NCI-H2107 (cell line): Measurements from ENCODE around the gene TEX36.
"Not testable (repeated sequence)": the region's sequence is repeated elsewhere in the genome, so short reads cannot be mapped to it uniquely, and the experiment has no call there.

ENCODE experiments used
- DNase-seq: peaks from one replicate; lab custom pipeline; 2025; lab: John Stamatoyannopoulos, UW

The TEX36 gene

GRCh38 chr10:125692196-125692595, 9.2 kb upstream of the TEX36 start:
- DNase-seq, result no peak

- no peak for DNase-seq
Observed at GRCh38 chr10:125691160-125691981, 8.4 kb upstream of the TEX36 start.

- no peak for DNase-seq
Observed at GRCh38 chr10:125689955-125690569, 7.1 kb upstream of the TEX36 start.

DNA sequence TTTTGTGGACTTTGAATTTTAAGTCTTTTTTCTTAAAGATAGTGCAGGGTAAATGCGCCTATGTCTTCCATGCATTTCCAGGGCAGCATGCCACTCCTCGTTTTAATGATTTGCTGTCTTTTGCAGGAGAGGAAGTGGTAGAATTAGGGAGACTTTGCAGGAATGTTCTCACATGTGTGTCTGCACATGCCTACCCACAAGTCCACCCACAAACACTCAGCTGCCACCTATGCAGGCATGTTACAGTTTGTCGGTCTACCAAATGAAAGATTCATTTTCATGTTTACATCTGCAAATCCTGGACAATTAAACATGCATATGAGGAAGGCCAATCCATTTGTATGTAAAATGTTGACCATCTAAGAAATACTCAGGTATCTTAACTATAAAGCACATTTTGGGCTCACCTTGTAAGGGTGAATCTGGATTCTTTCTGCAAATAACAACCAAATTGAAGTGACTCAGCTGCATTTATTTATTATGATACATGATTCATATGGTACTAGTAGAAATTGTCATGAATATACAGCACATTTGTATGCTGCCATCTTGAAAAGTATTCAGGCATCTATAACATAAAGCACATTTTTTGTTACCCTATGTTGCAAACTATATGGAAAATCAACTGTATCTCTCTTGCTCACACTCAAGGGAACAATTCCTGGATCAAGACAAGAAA, 4.7 kb upstream of the TEX36 start:
- DNase-seq, result no peak

DNA sequence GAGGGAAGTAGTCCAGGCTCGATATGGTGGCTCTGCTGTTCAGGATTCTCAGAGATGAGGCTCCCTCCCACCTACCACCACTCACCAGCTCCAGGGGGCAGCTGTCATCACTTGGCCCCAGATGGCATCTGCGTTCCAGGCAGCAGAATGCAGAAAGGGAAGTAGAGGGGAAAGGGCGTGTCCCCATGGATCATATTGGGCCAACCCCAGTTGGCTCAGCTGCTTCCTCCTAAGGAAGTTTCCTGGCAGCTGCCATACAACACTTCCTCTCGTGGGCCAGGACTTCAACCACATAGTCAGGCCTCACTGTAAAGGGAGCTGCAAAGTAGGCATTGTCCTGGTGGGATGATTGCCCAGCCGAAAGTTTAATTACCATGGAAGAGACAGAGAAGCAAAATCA, 1.6 kb upstream of the TEX36 start:
- DNase-seq, result no peak

GRCh38 chr10:125683821-125684220, 858 bp upstream of the TEX36 start:
- no peak for DNase-seq

DNA sequence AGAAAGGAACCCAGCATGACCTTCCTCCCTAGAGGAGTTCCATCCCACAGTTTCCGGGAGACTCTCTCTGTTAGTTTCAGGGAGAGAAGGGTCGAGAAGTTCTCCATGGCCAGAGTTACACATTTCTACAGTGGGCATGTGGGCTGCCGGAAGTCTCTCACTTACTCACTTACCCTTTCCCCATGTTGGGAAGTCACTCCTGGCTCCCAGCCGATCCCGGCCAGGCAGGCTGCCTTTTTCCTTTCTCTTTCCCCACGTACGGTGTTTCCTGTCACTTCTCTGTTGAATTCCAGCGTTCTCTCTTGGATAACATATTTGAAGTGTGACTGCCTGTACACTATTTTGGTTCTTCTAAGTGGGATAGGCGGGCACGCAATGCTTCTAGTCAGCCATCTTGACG, 3.5 kb downstream of the TEX36 start:
- DNase-seq, result no peak

DNA sequence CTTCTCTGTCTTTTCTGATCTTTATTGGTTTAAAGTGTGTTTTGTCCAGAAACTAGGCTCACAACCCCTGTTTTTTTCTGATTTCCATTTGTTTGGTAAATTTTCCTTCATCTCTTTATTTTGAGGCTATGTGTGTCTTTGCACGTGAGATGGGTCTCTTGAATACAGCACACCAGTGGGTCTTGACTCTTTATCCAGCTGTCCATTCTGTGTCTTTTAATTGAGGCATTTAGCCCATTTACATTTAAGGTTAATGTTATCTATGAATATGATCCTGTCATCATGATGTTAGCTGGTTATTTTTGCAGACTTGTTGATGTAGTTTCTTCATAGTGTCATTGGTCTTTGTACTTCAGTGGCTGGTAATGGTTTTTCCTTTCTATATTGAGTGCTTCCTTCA, 10.1 kb downstream of the TEX36 start:
- no peak for DNase-seq

DNA sequence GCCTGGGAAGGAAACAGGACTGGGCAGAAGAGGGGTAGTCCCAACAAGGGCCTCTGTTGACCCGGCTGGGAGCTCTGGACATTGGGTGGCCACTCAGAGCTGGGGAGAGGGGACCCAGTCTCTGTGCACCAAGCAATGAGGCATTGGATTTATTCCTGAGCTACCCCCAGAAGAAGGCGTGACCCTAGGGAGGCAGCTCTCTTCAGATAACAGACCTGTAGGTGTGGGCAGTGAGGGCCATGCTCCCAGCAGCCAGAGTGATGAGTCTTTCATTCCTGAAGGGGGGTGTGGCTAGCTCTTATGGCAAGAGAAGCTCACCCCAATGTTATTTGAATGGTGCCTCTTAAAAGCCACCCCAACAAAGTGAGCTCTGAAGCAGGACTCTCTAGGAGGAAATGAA, 20.4 kb downstream of the TEX36 start:
- no peak for DNase-seq

- no peak for DNase-seq
Observed at GRCh38 chr10:125661941-125662515, 20.9 kb downstream of the TEX36 start.

DNA sequence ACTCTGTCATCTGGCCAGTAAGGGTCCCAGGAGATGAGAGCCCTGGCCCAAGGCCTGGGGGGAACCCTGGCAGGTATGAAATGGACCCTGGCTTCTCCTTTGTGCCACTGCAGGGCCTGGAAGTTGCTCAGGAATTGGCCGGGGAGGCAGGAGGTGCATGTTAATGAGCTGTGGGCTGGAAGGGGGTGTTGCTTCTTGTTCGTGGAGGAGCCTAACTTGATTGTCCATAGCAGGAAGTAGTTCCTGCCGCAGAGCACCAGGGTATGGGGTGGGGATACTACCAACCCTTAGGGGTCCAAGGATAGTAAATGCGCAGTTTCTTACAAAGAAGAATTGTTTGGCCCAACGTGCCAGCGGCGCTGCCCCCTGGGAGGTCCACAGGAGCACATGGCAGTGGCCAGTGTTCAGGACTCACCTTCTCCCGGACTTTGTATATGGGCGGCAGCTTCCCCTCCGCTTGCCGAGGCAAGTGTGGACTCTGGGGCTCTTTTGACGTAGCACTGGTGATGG, 21.5 kb downstream of the TEX36 start:
- DNase-seq, result no peak

DNA sequence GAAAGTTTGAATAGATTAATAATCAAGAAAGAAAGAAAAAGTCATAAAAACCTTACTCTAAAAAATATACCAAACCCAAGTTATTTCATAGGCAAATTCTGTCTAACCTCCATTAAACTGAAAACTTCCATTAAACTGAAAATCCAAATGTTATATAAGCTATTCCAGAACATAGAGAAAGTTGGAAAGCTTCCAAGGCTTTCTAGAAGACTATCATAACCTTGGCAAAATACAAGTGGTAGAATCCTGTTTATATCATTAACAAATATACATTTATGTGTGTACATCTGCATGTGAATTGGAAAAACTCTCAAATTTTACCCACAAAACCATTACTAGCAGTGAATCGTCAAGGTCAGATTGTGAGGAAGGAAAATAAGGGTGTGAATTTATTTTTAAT, 23.9 kb downstream of the TEX36 start:
- no peak for DNase-seq

DNA sequence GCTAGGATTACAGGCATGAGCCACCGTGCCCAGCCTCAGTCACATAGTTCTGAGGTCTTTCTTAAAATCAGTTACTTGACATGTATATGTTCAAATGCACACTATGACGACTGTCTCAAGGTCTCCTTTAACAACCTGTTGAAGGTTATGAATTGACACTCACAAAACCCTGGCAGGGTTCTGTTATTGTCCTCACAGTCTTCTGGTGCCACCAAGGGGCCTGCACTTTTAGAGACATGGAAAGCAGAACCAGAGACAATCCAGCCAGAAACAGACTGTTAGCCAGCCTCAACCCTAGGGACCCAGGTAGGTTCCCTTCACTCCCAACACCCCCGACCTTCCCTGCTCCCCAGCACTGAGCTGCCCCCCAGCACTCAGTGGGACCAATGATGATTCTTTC, 26.4 kb downstream of the TEX36 start:
- DNase-seq, result no peak

DNA sequence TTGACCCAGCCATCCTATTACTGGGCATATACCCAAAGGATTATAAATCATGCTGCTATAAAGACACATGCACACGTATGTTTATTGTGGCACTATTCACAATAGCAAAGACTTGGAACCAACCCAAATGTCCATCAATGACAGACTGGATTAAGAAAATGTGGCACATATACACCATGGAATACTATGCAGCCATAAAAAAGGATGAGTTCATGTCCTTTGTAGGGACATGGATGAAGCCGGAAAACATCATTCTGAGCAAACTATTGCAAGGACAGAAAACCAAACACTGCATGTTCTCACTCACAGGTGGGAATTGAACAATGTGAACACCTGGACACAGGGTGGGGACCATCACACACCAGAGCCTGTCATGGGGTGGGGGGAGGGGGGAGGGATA, 29.9 kb downstream of the TEX36 start:
- not testable (repeated sequence) for DNase-seq

GRCh38 chr10:125646311-125646710, 36.7 kb downstream of the TEX36 start:
- no peak for DNase-seq

GRCh38 chr10:125641398-125641797, 41.6 kb downstream of the TEX36 start:
- DNase-seq, result no peak

DNA sequence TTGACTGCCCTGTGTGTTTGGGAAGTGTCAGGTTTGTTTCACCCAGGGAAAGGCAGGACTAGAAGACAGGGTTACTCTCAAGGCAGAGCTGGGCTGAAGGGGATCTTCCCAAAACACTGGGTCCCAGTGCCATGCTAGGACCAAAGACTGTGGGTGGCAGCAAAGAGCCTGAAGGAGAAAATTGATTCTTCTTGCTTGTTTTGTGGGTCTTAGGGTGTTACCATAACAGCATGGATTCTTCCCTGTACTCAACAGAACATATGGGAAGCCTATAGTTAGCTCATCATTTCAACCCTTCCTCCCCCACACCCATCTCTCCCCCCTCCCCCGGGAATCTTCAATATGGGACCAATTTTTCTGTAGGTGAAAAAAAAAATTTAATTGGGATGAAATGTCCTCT, 42.3 kb downstream of the TEX36 start:
- no peak for DNase-seq

- DNase-seq, result no peak
Observed at GRCh38 chr10:125639846-125640245, 43.1 kb downstream of the TEX36 start.

DNA sequence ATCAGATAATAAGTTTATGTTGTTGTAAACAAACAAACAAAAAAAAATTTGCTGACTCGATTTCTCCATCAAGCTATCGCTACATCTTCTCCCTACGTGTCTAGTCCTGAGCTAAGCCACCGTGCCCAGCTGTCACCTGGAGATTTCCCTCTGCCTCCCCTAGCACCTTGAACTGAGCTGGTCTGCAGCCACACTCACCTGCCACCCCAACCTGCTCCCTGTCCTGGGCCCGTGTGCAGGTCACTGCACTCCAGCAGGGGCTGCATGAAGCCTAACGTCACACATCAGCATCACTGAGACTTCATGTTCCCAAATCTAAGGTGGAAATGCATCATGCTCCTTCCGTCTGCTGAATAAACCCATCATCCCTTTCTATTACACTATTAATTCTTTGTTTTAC, 44.4 kb downstream of the TEX36 start:
- no peak for DNase-seq

- no peak for DNase-seq
Observed at GRCh38 chr10:125637496-125637895, 45.5 kb downstream of the TEX36 start.

DNA sequence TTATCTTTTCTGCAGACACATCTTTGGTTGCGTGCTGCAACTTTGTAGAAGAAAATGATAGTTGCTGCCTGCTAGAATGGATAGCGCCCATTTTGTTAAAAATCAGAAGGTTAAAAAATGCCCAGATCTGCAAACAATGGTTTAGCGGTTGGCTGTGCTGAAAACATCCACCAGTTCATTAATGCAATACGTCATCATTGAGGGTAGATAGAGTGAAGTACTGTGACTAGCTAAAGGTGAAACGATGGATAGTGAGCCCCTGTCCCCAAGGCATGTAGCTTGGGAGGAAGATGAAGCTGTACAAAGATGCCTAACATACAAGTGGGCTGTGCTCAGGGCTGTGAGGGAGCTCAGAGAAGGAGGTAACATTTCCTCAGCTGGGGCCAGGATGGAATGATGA, 48.4 kb downstream of the TEX36 start:
- DNase-seq, result no peak

DNA sequence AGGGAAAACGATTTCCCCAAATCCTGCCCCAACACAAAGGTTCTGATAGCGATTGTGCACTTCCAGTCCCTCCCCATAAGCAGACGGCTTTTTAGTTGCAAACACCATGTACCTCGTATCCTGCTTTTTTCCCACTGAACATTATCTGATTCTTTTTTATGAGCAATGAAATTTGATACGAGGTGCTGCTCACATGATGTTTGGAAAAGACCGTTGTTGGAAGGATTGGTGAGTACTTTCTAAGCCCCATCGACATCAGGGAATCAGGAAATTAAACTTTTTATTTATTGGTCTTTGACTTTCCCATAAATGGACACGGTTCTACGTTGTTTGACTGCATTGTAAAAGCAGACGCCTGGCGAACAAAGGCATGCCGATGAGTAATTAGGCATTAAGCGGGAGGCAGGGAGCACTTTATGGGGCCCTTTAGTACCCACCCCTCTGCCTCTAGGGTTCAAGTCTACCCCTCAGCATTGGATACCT, 49.4 kb downstream of the TEX36 start:
- no peak for DNase-seq

- no peak for DNase-seq
Observed at GRCh38 chr10:125631806-125632205, 51.2 kb downstream of the TEX36 start.
